GM12892 (cell line): ENCODE measurements around the gene FCHO2.

Experiments
- POLR2A ChIP-seq: IDR thresholded peaks from 2 replicates; pipeline ENCODE4 v1.6.1; 2011; ENCODE audit warnings: low read depth, low read length, control low read depth
- POLR2AphosphoS5 ChIP-seq: IDR thresholded peaks from 2 replicates; pipeline ENCODE4 v1.6.1; 2011; ENCODE audit warnings: low read depth, low read length, control low read depth

DNA sequence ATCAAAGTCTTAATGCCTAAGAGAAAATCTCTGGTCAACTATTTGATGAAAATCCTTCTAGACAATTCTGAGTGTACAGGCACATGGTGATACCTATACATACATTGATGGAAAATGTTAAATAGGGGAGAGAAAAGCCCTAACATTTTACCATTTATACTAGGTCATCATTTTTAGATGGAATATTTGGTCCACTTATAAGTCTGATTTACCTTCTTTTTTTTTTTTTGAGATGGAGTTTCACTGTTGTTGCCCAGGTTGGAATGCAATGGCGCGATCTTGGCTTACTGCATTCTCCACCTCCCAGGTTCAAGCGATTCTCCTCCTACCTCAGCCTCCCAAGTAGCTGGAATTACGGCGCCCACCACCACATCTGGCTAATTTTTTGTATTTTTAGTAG, 81.7 kb downstream of the FCHO2 start:
- TF ChIP-seq POLR2A (no peak), POLR2AphosphoS5 (no peak)
